ENCODE measurements around the gene PCDHB2.
"Not testable (repeated sequence)": the region's sequence is repeated elsewhere in the genome, so short reads cannot be mapped to it uniquely, and the experiment has no call there.

PCDHB2 gene

DNA sequence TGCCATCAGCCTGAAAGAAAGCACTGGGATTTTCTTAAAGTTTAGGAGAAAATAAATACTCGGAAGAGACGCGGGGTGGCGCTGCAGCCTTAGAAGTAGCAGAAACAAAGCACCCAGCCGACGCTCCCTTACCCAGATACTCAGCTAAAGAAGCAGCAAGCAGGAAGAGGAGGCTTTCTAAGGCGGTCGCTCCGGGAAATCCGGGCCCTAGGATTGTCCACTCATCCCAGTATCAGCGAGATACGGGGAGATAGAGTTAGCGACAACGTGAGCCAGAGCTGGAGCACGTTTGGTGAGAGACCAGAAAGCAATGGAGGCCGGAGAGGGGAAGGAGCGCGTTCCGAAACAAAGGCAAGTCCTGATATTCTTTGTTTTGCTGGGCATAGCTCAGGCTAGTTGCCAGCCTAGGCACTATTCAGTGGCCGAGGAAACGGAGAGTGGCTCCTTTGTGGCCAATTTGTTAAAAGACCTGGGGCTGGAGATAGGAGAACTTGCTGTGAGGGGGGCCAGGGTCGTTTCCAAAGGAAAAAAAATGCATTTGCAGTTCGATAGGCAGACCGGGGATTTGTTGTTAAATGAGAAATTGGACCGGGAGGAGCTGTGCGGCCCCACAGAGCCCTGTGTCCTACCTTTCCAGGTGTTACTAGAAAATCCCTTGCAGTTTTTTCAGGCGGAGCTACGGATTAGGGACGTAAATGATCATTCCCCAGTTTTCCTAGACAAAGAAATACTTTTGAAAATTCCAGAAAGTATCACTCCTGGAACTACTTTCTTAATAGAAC, at the start of gene PCDHB2:
Gene PCDHB2 (plus strand): TSS at position 135 of the 782 bp plus-strand sequence. CDS start 176 bp downstream, at position 311.
- DNase-seq (ENCODE audit: low read depth), result peak; percentile 18

DNA sequence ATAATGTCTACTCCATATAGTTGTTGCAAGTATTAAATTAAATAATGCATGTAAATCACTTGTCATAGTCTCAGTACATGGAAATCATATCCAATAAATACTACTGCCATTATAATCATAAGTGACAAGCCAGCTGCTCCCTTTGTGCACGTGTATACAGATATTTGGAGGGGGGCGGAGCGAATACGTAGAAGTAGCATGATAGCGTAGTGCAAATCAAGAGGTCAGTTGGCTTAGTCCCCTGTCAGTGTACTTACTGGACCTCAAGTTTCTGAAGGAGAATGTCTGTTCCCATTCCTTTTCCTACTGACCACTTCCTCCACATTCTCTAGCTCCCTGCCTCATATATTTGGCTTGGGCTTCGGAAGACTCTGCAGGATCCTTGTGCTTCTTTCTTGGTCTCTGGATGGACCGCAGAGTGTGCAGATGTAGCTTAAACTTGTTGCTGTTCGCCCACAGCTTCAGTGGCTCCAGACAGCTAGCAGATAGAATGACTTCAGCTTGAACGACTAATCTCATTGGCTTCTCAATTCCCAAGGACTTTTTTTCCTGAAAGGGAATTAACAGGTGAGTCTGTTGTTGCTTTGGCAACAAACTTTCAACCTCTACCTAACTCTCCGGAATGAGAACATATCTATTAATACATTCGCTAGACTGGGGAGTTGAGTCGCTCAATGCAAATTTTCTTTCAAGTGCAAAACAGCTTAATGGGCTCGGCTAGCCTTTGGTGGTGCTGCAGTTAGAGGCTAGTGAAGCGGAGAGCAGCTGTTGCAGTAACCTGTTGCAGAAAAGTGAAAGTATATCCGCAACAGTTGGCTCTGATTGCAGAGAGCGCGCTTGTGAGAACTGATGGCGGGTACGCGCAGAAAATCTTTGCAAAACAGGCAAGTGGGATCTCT, 43.5 kb upstream of the PCDHB2 start, which contains the start of gene PCDHB1:
Gene PCDHB1 (plus strand): TSS at position 753 of the 899 bp plus-strand sequence. CDS start 97 bp downstream, at position 850.
- DNase-seq (ENCODE audit: low read depth), result no peak

DNA sequence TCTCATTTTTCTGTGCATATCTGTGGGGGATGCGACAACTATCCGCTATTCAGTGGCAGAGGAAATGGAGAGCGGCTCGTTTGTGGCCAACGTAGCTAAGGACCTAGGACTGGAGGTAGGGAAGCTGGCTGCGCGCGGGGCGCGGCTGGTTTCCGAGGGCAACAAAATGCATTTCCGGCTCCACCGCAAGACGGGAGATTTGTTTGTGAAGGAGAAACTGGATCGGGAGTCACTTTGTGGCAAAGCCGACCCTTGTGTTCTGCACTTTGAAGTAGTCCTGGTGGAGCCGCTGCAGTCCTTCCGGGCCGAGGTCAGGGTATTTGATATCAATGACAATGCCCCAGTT, 42.9 kb upstream of the PCDHB2 start:
- no peak for DNase-seq (ENCODE audit: low read depth)

DNA sequence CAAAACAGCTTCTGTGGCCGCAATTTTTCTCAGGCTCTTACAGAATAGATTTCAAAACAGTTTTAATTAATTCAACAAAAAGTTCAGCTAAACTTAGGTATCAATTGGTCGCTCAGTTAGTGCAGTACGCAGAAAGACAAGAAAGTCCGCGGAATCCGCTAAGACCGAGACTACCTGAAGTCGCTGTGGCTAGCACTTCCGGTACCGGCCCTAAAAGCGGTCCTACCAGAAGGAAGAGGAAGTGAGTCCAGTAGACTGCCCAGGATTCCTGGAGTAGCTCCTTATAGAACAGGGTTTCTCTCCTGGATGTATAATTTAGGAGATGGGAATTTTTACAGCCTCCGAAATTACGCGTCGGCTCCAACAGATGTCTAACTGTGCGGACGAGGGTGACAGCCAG, 16.6 kb upstream of the PCDHB2 start:
- no peak for DNase-seq (ENCODE audit: low read depth)

DNA sequence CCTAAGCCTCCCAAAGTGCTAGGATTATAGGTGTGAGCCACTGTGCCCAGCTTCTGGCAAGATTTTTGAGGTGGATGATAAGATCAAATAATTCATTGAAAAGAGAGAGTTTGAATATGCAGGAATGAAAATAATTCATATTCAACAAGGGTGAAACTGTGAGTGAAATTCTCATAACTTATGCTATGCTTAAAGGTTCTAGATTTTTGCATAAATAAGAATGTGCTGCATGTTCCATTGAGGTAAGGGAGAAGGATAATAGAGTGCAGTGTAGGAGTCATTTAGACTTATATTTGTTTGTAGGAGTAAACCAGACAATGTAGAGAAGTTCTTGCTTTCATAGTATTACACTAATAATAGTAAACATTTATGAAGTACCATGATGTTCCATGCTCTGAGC, 12.2 kb upstream of the PCDHB2 start:
- DNase-seq (ENCODE audit: low read depth), result no peak

DNA sequence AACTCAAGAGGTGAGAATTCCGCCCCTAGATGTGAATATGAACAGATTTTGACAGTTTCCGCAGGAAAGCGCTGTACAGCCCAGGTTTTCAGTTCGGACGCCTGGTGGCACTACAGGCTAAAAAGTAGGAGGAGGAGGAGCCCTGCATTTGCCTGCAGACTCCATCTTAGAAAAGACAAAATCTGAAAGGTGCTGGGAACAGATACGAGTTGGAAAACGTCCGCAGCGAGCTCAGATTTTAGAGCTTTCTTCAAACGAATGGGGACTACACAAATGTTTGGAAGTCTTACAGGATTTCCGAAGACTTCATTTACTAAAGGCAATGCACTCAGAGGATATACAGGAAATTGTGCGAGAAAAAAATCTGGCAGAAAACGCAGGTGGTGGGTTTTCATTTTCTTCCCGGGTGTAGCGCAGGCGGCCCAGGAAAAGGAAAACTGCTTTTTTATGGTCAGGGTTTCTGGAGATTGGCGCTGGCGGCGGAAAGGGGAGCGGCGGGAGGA, 9.9 kb upstream of the PCDHB2 start:
- no peak for DNase-seq (ENCODE audit: low read depth)

DNA sequence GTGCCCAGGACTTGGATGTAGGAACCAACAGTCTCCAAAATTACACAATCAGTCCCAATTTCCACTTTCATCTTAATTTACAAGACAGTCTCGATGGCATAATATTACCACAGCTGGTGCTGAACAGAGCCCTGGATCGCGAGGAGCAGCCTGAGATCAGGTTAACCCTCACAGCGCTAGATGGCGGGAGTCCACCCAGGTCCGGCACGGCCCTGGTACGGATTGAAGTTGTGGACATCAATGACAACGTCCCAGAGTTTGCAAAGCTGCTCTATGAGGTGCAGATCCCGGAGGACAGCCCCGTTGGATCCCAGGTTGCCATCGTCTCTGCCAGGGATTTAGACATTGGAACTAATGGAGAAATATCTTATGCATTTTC, 837 bp downstream of the PCDHB2 start:
- DNase-seq (ENCODE audit: low read depth), result no peak

DNA sequence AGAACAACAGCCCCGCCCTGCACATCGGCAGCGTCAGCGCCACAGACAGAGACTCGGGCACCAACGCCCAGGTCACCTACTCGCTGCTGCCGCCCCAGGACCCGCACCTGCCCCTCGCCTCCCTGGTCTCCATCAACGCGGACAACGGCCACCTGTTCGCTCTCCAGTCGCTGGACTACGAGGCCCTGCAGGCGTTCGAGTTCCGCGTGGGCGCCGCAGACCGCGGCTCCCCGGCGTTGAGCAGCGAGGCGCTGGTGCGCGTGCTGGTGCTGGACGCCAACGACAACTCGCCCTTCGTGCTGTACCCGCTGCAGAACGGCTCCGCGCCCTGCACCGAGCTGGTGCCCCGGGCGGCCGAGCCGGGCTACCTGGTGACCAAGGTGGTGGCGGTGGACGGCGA, 1.8 kb downstream of the PCDHB2 start:
- not testable (repeated sequence) for DNase-seq (ENCODE audit: low read depth)

DNA sequence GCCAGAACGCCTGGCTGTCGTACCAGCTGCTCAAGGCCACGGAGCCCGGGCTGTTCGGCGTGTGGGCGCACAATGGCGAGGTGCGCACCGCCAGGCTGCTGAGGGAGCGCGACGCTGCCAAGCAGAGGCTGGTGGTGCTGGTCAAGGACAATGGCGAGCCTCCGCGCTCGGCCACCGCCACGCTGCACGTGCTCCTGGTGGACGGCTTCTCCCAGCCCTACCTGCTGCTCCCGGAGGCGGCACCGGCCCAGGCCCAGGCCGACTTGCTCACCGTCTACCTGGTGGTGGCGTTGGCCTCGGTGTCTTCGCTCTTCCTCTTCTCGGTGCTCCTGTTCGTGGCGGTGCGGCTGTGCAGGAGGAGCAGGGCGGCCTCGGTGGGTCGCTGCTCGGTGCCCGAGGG, 2.2 kb downstream of the PCDHB2 start:
- DNase-seq (ENCODE audit: low read depth), result not testable (repeated sequence)

DNA sequence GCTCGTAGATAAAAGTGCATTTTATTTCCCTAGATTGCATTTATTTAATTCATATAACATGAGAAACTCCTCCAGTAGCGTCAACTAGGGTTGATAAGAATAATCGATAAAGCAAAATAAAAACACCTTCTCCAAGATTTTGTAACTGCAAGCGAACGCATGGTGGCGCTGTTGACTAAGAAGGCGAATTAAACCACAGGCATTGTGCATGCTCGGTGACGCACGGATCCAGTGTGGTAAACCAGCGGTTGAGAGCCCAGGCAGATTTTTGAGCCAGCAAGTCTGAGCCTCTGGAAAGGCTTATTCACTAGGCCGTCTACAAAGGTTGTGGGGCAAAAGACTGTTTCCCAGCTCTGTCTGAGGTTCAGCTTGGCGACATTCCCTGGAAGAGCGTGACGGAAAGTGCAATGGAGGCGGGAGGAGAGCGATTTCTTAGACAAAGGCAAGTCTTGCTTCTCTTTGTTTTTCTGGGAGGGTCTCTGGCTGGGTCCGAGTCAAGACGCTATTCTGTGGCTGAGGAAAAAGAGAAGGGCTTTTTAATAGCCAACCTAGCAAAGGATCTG, 5.9 kb downstream of the PCDHB2 start, which contains the start of gene PCDHB3:
Gene PCDHB3 (plus strand): TSS at position 231 of the 563 bp plus-strand sequence. CDS start 177 bp downstream, at position 408.
- no peak for DNase-seq (ENCODE audit: low read depth)

DNA sequence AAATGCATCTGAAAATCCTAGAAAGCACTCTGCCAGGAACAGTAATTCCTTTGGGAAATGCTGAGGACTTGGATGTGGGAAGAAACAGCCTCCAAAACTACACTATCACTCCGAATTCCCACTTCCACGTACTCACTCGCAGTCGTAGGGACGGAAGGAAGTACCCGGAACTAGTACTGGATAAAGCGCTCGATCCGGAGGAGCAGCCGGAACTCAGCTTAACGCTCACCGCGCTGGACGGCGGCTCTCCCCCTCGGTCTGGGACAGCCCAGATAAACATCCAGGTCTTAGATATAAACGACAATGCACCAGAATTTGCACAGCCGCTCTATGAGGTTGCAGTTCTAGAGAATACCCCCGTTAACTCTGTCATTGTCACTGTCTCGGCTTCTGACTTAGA, 6.6 kb downstream of the PCDHB2 start:
- DNase-seq (ENCODE audit: low read depth), result no peak

DNA sequence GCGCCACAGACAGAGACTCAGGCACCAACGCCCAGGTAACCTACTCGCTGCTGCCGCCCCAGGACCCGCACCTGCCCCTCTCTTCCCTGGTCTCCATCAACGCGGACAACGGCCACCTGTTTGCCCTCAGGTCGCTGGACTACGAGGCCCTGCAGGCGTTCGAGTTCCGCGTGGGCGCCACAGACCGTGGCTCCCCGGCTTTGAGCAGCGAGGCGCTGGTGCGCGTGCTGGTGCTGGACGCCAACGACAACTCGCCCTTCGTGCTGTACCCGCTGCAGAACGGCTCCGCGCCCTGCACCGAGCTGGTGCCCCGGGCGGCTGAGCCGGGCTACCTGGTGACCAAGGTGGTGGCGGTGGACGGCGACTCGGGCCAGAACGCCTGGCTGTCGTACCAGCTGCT, 7.7 kb downstream of the PCDHB2 start:
- not testable (repeated sequence) for DNase-seq (ENCODE audit: low read depth)

DNA sequence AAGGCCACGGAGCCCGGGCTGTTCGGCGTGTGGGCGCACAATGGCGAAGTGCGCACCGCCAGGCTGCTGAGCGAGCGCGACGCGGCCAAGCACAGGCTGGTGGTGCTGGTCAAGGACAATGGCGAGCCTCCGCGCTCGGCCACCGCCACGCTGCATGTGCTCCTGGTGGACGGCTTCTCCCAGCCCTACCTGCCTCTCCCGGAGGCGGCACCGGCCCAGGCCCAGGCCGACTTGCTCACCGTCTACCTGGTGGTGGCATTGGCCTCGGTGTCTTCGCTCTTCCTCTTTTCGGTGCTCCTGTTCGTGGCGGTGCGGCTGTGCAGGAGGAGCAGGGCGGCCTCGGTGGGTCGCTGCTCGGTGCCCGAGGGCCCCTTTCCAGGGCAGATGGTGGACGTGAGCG, 8.1 kb downstream of the PCDHB2 start:
- not testable (repeated sequence) for DNase-seq (ENCODE audit: low read depth)

DNA sequence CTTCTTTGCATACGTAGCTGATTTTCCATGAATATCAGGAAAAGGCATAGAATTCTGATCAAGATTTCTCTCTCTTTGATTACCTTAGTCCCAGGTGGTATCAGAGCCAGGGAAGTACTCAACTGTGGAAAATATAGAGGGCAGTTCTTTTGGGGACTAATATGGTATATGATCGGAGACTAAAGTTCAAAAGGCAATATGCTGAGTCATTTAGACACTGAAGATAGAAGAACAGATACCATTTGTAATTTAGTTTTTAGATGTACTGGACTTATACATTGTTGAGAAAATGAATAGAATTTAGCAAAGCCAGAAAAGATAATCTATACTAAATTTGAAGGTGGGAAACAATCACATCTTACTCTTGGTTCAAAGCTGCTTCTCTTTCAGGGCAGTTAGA, 10.9 kb downstream of the PCDHB2 start:
- no peak for DNase-seq (ENCODE audit: low read depth)

DNA sequence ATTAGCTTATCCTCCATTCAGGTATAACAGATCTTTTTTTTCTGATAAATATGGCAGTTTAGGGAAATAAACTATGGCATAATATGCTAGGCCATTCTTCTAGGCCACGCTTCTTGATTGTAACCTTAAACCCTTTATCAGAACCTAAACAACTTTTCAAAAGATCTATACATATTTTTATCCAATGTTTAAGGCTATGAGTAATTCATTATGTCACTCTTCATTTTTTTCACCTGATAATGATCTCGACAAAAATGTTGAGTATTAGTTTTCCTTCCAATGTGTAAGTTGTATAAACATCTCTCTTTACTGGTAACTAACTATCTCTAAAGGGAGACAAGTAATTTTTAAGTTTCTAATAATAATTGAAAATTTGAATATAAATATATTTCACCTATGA, 24.8 kb downstream of the PCDHB2 start:
- no peak for DNase-seq (ENCODE audit: low read depth)

DNA sequence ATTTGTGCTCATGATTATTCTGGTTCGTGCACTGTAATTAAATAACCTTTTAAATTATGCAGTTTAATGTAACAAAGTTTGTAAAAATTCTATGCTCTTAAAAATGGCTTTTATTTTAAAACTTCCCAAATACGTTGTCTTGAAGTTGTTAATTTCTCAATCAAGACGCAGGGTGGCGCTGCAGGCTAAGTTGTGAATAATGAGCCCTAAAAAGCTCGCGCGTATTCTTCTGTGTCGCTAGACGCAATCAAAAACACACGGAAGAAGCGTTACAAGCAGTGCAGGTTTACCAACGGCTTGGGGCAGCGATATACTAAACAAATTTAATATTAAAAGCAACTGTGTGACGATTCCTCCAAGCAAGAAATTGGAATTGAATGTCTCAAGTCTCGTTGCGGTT, 27.1 kb downstream of the PCDHB2 start, which contains the start of gene PCDHB4:
Gene PCDHB4 (plus strand): TSS at position 256 of the 400 bp plus-strand sequence. CDS start 181 bp downstream, outside the sequence.
- DNase-seq (ENCODE audit: low read depth), result no peak

DNA sequence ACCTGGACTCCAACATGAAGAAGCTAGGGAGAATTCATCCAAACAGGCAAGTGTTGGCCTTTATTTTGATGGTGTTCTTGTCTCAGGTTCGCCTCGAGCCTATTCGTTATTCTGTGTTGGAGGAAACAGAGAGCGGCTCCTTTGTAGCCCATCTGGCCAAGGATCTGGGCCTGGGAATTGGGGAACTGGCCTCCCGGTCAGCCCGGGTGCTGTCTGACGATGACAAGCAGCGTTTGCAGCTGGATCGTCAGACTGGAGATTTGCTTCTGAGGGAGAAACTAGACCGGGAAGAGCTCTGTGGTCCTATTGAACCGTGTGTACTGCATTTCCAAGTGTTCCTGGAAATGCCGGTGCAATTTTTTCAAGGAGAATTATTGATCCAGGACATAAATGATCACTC, 27.6 kb downstream of the PCDHB2 start:
- DNase-seq (ENCODE audit: low read depth), result no peak

DNA sequence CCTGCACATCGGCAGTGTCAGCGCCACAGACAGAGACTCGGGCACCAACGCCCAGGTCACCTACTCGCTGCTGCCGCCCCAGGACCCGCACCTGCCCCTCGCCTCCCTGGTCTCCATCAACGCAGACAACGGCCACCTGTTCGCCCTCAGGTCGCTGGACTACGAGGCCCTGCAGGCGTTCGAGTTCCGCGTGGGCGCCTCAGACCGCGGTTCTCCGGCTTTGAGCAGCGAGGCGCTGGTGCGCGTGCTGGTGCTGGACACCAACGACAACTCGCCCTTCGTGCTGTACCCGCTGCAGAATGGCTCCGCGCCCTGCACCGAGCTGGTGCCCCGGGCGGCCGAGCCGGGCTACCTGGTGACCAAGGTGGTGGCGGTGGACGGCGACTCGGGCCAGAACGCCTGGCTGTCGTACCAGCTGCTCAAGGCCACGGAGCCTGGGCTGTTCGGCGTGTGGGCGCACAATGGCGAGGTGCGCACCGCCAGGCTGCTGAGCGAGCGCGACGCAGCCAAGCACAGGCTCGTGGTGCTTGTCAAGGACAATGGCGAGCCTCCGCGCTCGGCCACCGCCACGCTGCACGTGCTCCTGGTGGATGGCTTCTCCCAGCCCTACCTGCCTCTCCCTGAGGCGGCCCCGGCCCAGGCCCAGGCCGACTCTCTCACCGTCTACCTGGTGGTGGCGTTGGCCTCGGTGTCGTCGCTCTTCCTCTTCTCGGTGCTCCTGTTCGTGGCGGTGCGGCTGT, 29.2 kb downstream of the PCDHB2 start:
- not testable (repeated sequence) for DNase-seq (ENCODE audit: low read depth)

DNA sequence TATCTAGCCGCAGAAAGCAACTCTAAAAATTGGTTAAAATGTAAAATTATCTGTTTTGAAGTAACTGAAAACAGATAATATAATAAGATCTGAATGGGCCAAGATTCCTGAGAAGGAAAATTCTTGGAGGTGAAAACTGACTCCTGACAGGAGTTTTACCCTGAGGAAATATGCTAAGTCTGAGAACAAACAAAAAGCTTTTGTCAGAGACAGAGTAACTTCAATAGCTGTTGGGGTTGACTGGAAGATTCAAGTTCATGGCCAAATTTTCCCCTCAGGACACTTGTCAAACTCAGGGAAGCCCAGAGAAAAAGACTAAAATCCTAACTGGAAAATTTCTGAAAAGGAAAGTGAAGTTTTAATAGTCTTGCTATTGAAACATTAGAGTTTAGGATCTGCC, 32.9 kb downstream of the PCDHB2 start:
- no peak for DNase-seq (ENCODE audit: low read depth)

DNA sequence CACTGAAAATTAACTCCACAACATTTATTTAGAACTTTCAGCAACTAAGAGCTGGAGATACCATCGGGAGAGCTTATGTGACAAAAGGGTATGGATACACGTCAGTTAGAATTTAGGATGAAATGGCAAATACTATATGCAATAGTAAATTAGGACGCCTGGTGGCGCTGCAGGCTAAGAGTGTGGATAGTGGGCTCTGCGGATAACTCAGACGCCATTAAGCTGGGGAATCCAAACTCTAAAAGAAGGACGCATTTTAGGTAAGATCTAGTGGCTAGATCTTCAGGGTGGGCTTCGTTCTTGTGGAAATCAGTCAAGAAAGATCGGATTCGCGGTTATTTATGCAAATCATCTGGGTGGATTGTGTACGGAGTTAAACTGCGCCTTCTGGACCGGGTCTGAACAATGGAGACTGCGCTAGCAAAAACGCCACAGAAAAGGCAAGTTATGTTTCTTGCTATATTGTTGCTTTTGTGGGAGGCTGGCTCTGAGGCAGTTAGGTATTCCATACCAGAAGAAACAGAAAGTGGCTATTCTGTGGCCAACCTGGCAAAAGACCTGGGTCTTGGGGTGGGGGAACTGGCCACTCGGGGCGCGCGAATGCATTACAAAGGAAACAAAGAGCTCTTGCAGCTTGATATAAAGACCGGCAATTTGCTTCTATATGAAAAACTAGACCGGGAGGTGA, 40.8 kb downstream of the PCDHB2 start, which contains the start of gene PCDHB5:
Gene PCDHB5 (plus strand): TSS at position 177 of the 688 bp plus-strand sequence. CDS start 229 bp downstream, at position 406.
- DNase-seq (ENCODE audit: low read depth), result no peak
